ENCODE data around the gene RAB9A.

DNA sequence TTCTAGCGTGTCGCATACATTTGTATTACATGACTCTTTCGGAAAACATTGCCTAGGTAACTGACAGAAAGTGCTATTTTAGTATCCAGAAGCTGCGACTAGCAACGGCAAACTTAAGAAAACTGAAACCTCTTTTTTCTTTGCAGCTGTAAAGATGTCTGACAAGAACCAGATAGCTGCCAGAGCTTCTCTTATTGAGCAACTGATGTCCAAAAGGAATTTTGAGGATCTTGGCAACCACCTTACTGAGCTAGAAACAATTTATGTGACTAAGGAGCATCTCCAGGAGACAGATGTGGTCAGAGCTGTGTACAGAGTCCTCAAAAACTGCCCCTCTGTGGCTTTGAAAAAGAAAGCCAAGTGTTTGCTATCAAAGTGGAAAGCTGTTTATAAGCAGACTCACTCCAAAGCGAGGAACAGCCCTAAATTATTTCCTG is 26.6 kb upstream of the RAB9A start:
- TF ChIP-seq EZH2 (IDR thresholded peaks at IDR 0.05; ENCODE audit: borderline replicate concordance, low read length) = no peak
- TF ChIP-seq, protein P1, sequence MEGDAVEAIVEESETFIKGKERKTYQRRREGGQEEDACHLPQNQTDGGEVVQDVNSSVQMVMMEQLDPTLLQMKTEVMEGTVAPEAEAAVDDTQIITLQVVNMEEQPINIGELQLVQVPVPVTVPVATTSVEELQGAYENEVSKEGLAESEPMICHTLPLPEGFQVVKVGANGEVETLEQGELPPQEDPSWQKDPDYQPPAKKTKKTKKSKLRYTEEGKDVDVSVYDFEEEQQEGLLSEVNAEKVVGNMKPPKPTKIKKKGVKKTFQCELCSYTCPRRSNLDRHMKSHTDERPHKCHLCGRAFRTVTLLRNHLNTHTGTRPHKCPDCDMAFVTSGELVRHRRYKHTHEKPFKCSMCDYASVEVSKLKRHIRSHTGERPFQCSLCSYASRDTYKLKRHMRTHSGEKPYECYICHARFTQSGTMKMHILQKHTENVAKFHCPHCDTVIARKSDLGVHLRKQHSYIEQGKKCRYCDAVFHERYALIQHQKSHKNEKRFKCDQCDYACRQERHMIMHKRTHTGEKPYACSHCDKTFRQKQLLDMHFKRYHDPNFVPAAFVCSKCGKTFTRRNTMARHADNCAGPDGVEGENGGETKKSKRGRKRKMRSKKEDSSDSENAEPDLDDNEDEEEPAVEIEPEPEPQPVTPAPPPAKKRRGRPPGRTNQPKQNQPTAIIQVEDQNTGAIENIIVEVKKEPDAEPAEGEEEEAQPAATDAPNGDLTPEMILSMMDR (IDR thresholded peaks at IDR 0.05; ENCODE audit: low read length) = no peak

All from OCI-LY1 (cell line).